ENCODE data around the gene RNU1-1.

Gene RNU1-1

DNA sequence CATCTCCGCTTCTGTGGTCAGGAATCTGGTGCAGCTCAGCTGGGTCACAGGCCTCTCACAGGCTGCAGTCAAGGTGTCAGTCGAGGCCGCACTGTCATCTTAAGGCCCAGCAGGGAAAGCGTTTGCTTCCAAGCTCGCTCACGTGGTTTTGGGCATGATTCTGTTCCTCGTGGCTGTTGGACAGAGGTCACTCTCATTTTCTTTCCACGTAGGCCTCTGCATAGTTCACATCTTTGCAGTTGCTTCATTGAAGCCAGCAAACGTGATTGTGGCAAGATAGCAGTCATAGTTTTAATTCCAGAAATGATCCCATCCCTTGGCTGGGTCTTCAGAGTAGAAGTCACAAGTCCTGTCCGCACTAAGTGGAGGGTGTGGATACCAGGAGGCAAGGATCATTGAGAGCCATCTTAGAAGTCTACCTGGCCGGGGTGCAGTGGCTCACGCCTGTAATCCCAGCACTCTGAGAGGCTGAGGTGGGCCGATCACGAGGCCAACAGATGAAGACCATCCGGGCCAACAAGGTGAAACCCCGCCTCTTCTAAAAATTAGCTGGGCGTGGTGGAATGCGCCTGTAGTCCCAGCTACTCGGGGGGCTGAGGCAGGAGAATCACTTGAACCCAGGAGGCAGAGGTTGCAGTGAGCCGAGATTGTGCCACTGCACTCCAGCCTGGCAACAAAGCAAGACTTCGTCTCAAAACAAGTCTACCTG, 49.0 kb downstream of the RNU1-1 start:
- H3K9me3 ChIP-seq (ENCODE audit: insufficient read depth, low read depth, low read length), result no peaks in the 10 kb centered on the region
- WGBS, result 93% methylated on average over 21 of the region's 21 CpGs
- H3K4me3 ChIP-seq (ENCODE audit: low read length), result no peak overlapping the region
- peaks cover 3% of the 10 kb centered on the region for H3K36me3 ChIP-seq (ENCODE audit: insufficient read depth, low read length)
- H3K27ac ChIP-seq (ENCODE audit: low read depth, low read length), result no peak overlapping the region
- H3K4me1 ChIP-seq (ENCODE audit: insufficient read depth, low read length), result no peaks in the 10 kb centered on the region
- H3K9ac ChIP-seq (ENCODE audit: low read depth, low read length), result no peak overlapping the region
- no peaks in the 10 kb centered on the region for H3K27me3 ChIP-seq (ENCODE audit: insufficient read depth, low read length)
